ENCODE measurements around the gene MSMP. TPM values are rescaled to one million over a fixed set of nuclear protein-coding genes. Genes with fewer than 3 reads are reported as not detected.

The MSMP gene, protein sequence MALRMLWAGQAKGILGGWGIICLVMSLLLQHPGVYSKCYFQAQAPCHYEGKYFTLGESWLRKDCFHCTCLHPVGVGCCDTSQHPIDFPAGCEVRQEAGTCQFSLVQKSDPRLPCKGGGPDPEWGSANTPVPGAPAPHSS
- not detected for polyA plus RNA-seq (2013, experiment 1 of 2; ENCODE audit: insufficient read length)
- not detected for polyA plus RNA-seq (2013, experiment 2 of 2; ENCODE audit: insufficient read length)

DNA sequence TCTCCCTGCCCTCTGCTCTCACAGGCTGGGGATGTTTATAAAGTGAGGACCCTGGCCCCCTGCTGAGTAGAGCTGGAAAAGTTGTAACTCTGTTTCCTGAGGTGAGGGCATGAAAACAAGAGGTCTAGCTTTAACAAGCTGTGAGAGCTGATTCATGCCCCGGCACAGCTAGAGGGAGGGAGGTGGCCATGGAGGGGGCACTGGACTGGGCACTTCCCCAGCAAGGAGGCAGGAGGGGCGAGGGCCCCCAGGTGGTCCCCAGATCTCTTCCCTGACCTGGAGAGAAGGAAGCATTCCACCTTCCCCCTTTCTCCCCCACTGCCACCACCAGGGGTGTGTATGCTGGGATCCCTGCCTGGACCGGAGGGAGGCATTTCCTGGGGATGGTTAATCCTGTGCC is at the start of gene MSMP:
MSMP (minus strand) TSS at position 13 of the 400 bp plus-strand sequence. CDS start 147 bp downstream, outside the sequence.
- no peak for DNase-seq

DNA sequence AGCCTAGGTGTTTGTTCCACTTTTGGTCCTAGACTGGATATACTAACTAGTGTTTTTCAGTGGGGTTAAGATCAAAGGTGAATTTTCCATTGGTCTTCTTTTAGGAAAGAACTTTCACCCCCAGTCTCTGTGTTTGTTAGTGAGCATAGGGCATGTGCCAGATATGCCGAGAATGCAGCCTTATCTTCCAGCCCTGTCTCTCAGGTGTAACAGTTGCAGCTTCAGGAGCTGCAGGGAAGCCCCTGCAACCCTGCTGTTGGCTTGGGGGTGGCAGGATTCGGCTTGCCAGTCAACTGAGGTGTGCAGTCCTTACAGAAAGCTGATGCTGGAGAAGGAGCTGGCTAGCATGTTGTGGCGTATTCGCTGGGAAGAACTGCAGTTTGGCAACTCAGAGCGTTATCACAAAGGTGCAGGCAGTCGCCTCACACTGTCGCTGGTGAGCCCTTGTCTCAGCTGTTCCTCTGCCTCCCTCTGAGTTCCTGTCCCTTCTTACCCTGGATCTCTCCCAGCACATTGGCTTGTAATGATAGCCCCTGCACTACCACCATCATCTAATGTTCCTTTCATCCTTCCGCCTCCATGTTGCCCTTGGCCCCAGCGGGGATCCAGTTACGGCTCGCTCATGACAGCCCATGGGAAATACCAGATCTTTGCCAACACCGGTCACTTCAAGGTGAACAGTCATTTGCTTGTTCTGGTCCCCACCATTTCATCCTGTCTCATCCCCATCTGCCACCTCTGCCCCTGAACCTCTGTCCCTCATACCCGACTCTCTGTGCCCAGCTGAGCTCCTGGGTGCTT is 47.5 kb upstream of the MSMP start:
- DNase-seq: no peak

DNA sequence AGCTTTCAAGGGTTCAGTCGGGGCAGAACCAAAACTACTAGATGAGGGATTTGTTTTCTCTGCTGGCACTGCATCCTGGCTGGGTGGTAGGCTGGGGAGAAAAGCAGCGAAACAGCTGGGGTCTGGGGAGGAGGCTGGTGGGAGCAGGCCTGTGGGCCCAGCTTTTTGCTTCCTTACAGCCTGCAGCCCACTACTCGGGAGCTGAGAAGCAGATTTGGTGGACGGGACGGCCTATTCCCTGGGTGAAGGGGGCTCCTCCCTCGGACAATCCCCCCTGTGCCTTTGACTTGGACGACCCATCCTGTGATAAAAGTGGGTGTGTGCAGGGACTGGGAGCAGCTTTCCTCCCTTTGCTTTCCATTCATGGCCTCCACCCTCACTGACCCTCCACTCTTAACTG is 46.5 kb upstream of the MSMP start:
- no peak for DNase-seq

DNA sequence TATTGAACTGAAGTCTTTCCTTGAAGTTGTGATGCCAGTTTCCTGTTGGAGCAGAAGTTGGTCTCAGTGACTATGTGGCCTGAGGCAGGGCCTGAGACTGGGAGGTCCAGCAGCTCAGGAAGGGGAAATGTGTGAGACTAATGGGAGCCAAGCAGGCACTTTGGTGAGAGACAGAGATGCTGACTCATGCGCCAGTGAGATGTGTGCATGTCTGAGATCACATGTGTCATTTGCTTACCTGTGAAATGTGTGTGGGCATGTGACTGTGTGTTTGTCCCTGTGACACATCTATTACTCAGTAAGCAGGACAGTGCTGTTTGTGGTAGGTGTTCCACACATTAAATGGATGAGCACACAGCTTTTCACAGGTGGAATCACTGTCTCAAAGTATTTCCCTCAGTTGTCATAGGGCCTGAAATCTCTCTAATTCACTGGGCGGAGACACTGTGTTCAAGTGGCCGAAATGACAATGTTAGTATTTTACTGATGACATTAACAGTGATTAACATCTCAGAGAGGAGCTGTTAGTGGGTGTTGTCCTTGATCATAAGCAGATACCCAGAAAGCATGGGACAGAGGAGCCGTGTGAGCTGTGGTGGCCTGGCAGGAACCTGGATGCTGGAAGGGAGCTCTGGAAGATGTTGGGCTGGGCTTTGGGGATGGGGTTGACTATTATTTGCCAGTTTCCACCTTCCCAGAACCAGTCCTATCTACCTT is 44.7 kb upstream of the MSMP start:
- DNase-seq: no peak

DNA sequence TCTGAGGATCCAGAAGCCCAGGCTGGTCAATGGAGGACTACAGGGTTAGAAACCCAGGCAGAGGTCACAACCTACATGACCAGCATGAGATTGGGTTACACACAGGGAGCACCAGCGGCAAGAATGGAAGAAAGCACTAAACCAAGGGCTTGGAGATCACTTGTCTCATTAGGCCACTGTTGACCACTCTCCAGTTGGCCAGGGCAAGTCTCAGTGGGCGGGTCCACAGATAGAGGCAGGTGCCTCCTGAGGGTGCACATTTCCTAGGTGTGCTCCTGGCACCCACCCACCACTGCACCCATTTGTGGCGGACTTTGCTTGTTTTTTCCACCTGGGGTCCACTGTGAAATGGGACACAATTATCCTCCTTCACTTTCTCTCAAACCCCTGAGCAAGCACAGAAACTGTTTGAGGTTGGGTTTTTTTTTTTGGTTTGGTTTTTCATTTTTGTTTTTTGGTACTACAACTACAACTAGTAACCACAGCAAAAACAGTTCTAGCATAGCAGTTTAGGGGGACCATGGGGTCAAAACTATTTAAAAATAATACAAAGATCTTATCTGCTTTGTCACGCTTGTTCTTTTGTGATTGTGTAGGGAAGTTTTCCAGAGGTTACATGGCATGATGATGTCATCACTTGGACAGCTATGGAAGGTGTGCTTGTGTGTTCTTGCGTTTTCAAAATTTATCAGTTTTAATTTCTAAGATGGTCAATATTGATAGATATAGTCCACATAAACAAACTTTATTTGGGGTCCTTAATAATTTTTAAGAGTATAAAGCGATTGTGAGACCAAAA is 43.4 kb upstream of the MSMP start:
- DNase-seq: no peak

DNA sequence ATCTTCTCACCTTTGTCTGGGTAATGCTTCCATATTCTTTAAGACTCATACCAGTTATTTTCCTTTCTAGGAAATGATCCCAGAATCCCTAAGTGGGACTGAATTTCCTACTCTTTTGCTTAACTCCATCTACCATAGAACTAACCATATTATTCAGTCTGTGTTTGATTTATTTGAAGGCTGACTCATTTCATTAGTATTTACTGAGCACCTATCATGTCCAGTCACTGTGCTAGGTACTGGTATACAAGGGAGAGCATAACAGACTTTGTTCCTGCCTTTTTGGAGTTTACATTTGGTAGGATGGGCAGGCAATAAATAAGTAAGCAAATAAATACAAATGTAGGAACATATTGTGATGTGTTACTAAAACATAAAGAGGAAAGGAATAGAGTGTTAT is 41.6 kb upstream of the MSMP start:
- no peak for DNase-seq

DNA sequence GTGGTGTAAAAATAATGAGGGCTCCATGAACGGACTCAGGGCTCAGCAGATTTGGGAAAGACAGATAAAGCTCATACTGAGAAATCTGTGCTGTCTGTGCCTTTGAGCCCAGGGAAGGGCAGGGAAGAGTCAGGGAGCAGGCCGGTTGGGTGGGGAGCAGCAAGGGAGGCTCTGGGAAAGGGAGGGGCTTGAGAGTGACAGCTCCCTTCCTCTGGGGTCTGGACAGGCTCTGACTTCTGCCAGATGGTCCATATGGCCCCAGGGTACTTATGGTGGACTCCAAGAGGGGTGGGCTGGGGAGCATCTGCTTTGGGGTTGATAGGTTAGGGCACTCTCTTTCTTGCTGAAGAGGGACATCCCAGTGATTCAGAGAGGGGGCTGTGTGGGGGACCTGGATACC is 39.4 kb upstream of the MSMP start:
- DNase-seq: no peak

DNA sequence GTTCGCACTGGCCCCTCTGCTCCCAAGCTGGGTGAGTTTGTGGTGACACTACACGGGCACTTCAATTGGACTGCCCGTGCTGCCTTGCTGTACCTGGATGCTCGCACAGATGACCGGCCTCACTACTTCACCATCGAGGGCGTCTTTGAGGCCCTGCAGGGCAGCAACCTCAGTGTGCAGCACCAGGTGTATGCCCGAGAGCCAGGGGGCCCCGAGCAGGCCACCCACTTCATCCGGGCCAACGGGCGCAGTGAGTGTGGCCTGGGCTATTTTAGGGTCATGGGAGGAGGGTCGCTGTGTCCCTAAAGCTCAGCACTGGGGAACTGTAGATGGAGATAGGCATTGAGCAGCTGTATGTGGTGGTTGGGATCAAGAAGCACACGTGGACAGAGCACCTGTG is 38.8 kb upstream of the MSMP start:
- no peak for DNase-seq

DNA sequence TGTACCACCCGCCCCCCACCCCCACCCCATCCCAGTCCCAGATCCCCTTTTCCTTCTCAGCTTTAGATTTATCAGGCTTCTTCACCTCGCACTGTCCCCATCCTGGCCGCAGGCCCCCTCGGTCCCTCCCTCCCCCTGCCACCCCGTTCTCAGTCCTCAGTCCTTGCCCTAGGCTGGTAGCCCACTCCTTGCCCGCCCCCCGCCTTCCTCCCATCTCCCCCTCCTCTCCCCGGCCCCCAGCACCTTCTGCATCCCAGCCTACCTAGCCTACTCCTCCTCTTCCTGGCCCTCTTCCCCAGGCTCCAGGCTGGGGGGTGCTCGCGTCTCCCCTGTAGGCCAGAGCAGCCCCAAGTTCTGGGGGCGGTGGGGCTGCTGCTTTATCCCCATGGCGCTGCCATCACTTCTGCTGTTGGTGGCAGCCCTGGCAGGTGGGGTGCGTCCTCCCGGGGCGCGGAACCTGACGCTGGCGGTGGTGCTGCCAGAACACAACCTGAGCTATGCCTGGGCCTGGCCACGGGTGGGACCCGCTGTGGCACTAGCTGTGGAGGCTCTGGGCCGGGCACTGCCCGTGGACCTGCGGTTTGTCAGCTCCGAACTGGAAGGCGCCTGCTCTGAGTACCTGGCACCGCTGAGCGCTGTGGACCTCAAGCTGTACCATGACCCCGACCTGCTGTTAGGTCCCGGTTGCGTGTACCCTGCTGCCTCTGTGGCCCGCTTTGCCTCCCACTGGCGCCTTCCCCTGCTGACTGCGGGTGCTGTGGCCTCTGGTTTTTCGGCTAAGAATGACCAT is 38.1 kb upstream of the MSMP start:
- no peak for DNase-seq

DNA sequence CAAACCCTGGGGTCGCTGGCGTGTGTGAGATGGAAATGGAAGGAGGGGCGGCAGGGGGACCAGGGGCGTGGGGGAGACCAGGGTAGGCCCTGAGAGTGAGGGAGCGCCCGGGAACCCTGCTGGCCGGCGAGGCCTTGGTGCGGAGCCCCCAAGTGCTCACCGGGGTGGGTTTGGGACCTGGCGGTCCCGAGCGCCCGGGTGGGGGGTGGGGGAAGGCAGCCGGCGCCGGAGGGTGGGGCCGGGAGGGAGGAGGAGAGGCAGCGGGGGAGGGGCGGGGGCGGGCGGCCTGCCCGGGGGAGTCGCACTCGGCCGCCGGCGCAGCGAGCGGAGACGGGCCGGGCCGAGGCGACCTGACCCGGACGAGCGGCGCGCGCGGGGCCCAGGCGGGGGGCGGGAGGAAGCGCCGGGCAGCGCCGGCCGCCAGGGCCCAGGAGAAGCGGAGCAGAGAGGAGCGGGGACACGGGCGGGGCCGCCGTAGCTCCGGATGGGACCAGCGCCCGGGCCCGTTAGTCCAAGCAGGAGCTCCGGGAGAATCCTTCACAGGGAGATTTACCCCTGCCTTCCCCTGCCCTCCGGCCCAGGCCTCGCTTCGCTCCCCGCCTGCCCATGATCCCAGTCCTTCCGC is 37.3 kb upstream of the MSMP start, which contains the start of gene NPR2:
NPR2 (plus strand) TSS at position 295 of the 625 bp plus-strand sequence. CDS start 818 bp downstream, outside the sequence.
- peak; percentile 54 for DNase-seq

DNA sequence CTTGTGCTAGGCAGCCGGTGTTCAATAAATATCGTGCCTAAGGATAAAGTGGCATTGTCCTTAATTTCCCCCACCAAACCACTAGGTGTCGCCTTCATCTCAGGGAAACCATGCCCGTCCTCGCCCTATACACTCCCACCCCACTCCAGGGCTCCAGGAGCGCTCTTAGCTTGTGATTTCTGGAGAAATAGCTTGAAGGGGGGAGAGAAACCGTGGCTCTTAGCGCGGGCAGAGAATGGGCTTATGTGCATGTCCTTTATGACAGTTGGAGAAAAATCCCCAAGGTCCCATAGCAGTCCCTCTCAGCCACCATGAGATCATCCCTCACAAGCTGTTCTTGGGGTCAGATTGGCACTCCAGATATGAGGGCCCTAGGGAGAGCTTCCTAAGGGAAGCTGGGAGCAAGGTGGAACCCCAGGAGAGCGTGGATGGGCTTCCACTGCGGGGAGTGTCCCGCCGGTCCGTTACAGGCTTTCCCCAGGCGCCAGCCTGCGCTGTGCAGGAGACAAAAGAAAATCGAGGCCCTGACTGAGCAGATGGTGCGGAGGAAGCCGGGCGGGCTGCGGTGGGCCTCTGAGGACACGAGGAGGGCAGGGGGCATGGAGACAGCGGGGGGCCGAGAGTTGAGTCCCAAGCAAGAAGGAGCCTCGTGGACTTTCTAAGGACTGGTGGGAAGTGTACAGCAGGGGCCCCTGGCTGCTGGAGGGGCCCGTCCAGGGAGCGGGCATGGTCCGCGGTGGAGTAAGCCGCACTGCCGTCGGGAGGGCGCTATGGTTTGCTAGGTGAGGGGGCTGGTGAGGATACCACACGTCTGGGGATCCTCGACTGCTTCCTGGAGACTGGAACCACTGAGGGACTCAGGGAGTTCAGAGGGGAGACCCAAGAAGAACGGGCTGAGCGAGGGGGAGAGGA is 36.6 kb upstream of the MSMP start:
- peak; percentile 89 for DNase-seq

DNA sequence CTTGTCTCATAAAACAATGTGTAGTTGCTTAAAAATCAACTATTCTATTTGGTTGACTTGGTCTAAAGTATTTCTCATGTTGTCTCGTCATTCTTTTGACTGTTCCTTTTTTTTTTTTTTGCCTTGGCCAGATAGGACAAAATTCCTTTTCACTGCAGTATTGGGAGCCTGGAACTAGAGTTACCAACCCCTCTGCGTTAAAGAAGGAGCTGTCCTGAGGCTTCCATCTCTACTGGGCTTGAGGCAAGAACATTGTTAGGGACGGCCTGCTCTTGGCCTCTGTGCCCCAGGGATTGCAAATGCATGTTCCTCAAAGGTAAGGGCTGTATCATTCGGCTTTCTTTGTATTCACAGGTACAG is 35.9 kb upstream of the MSMP start:
- no peak for DNase-seq

DNA sequence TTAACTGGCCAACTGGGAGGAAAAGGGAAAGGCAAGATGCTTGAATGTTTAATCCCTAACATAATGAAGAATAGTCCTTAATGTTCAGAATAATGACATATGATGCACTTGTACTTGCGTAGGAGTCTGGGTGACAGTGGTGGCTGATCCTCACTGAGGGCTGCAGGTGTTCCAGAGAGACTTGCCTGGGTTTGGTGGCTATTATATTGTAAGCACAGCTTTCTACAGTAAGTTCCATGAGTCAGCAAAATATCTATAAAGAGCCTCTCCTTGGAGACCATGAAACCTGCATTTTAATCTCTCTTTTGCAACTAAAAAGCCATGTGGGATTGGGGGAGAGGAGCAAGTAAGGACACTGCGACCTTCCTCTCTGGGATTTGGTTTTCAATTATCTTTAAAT is 35.5 kb upstream of the MSMP start:
- DNase-seq: no peak

DNA sequence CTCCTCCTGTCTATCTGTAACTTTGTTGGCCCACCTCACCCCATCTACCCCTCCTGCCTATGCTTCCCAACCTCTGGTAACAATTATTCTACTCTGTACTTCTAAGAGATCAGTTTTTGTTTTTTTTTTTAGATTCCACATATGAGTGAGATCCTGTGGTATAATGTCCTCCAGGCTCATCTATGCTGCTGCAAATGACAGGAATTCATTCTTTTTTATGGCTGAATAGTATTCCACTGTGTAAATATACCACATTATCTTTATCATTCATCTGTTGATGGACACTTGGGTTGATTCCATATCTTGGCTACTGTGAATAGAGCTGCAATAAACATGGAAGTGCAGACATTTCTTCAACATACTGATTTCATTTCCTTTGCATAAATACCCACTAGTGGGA is 29.3 kb upstream of the MSMP start:
- DNase-seq: no peak

DNA sequence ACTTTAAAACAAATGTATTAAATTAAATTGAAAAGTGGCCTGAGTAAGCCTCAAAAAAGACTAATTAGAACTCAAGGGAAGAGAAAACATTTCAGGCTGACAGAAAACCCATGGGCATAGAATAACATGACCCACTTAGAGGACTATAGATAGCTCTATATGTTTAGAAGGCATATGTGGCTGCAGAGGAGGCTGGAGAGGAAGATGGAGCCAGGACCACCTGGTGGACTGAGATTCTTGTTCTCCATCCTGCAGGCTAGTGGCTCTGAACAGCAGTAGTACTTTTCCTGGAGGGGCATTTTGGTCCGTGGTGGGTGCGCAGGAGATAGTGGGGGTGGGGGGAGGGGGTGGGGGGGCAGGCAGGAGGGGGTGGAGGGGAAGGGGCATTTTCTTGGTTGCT is 27.0 kb upstream of the MSMP start:
- no peak for DNase-seq

DNA sequence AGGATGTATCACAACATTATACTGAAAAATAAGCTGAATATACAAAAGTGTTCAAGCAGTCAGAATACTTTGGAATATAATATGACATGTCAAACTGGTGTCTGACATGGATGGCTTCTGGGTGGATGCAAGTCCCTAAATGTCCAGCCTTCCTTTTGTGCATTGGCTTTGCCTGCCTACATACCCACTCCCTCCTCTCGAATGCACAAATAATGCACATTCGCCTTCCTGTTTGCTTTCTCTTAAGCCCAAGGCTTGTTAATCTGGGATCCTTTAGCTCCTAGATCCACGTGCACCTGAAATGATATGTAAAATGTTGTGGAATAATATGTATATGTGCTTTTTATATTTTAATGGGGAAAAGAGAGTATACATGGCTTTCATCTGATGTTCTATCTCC is 24.4 kb upstream of the MSMP start:
- no peak for DNase-seq

DNA sequence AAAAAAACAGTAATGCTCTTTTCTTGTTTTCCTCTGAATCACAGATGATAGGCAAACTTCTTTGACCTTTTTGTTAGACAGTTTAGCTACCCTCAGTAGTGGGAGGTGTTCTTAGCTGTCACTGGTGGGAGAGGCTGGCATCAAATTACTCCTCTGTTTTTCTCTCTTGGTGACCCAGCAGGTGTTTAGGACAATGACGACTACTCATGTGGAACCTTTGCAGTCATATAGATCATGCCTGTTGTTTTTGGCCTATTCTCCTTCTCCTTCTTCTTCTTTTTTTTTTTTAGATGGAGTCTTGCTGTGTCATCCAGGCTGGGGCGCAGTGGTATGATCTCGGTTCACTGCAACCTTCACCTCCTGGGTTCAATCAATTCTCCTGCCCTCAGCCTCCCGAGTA is 21.9 kb upstream of the MSMP start:
- DNase-seq: no peak

DNA sequence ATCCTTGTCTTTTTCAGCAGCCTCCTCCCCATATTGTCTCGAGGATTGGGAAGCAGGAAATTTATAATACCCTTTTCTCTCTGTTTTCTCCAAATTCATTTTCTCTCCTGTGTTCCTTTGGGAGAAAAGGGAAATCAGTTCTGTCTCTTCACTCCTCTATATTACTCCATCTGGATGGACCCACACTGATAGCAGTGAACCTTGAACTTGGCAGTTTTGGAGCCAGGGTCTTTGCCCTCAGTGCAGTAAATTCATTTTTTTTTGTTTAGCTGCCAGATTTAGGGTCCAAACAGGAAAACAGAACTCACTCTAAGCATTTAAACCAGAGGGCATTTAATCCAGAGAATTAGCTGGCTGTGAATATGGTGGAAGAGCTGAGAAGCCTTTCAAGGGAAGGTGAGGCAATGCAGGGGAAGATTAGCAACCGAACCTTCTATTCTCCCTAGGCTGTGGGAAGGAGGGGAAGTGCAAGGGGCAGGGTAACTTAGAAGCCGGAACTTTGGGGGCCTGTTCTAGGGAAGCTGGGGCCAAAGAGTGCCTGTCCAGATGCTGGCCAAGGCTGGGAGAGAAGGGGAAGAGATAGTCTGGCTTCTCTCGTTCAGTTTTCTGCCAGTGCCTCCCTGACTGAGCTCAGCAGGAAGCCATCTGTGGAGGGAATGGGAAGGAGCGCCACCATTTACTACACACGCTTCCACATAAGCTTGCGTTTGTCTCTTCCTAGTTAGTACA is 21.0 kb upstream of the MSMP start:
- no peak for DNase-seq

DNA sequence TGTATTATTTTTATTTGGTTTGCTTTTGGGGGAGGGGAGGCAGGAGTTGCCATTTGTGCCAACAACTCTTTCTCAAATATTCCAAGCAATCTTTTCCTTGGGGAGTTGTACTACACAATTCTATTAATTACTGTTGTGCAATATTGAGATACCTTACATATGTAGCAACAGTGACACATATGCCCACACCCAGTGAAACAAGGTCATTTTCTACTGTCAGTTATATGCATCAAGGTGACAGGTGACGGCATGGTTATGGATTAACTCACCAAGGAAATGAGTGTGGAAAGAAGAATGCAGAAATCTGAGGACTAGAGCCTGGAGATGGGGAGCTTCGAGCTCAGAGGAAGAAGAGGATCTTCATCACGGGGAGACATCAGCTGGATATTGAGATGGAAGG is 17.9 kb upstream of the MSMP start:
- no peak for DNase-seq

DNA sequence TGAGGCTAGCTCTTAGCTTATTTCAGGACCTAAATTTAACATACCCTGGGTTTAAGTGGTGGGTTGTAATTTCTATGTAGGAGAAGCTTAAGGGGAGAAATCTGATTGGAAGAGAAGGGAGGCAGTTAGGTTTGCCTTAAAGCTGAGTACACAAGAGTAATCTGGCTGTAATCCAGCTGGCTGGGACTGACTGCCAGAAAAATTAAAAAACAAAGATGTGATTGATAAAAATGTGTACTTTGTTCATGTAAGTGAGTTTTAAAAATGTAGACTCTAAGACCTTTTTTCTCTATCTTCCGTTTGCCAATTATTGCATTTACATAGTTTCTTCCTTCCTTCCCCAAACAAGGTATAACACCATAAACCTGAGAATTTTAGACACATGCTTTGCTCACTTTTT is 17.5 kb upstream of the MSMP start:
- no peak for DNase-seq
